ENCODE results near the gene HOXB8. TPM values are rescaled to one million over a fixed set of nuclear protein-coding genes. Genes with fewer than 3 reads are reported as not detected.

The HOXB8 gene
- total RNA-seq, 1 donor from 2014 or later: 0.21 TPM

- Histone ChIP-seq H3K27ac (no peak overlapping the region), H3K4me1 (peaks cover 28% of the 10 kb centered on the region), H3K9me3 (no peaks in the 10 kb centered on the region), H3K27me3 (ENCODE audit: low read depth) (peaks cover 97% of the 10 kb centered on the region), H3K36me3 (no peaks in the 10 kb centered on the region), H3K4me3 (no peak overlapping the region)
- ATAC-seq: no peak
- no peak for DNase-seq
- intact Hi-C loops (cut with DNase I): no loop called here
- TF ChIP-seq CTCF (IDR thresholded peaks at IDR 0.05): no peak
These were observed 14.6 kb downstream of the HOXB8 start for GRCh38 chr17:48600244-48601098.

GRCh38 chr17:48599354-48599753 lies 15.7 kb downstream of the HOXB8 start:
- ATAC-seq (no peak), DNase-seq (no peak)
- H3K27ac ChIP-seq: no peak overlapping the region
- no peak overlapping the region for H3K4me3 ChIP-seq
- intact Hi-C loops (cut with DNase I): no loop called here
- peaks cover 97% of the 10 kb centered on the region for H3K27me3 ChIP-seq (ENCODE audit: low read depth)
- no peaks in the 10 kb centered on the region for H3K9me3 ChIP-seq
- H3K4me1 ChIP-seq: peaks cover 35% of the 10 kb centered on the region
- TF ChIP-seq CTCF (IDR thresholded peaks at IDR 0.05): no peak
- peaks cover 5% of the 10 kb centered on the region for H3K36me3 ChIP-seq

GRCh38 chr17:48598736-48599135 lies 16.4 kb downstream of the HOXB8 start:
- Histone ChIP-seq H3K36me3 (peaks cover 5% of the 10 kb centered on the region), H3K9me3 (no peaks in the 10 kb centered on the region), H3K27me3 (ENCODE audit: low read depth) (peaks cover 97% of the 10 kb centered on the region), H3K4me3 (peak overlapping the region; percentile 63), H3K4me1 (peaks cover 35% of the 10 kb centered on the region), H3K27ac (no peak overlapping the region)
- intact Hi-C loops (cut with DNase I): no loop called here
- TF ChIP-seq CTCF (IDR thresholded peaks at IDR 0.05): no peak
- ATAC-seq: no peak
- no peak for DNase-seq

GRCh38 chr17:48597778-48598631 lies 17.1 kb downstream of the HOXB8 start:
- ATAC-seq (peak; percentile 58 to 60), DNase-seq (peak; percentile 69)
- intact Hi-C loops (cut with DNase I): no loop called here
- Histone ChIP-seq H3K27me3 (ENCODE audit: low read depth) (peaks cover 94% of the 10 kb centered on the region), H3K4me1 (peaks cover 38% of the 10 kb centered on the region), H3K36me3 (peaks cover 5% of the 10 kb centered on the region), H3K4me3 (peak overlapping the region; percentile 63), H3K9me3 (no peaks in the 10 kb centered on the region), H3K27ac (peak overlapping the region; percentile 74)
- no peak for TF ChIP-seq CTCF (IDR thresholded peaks at IDR 0.05)

GRCh38 chr17:48597528-48597777 lies 17.6 kb downstream of the HOXB8 start:
- intact Hi-C loops (cut with DNase I): no loop called here
- no peak for DNase-seq
- TF ChIP-seq CTCF (IDR thresholded peaks at IDR 0.05): no peak
- Histone ChIP-seq H3K36me3 (peaks cover 5% of the 10 kb centered on the region), H3K9me3 (no peaks in the 10 kb centered on the region), H3K27ac (peak overlapping the region; percentile 74), H3K27me3 (ENCODE audit: low read depth) (peaks cover 94% of the 10 kb centered on the region), H3K4me3 (peak overlapping the region; percentile 63), H3K4me1 (peaks cover 37% of the 10 kb centered on the region)
- no peak for ATAC-seq
